Activated naive CD8-positive, alpha-beta T cell treated with anti-CD3 and anti-CD28 coated beads, Interleukin-2, amount 10 ng/mL, durations not matched to agents 7 days and 5 days (primary cell): ENCODE results near the gene USP22. TPM values are rescaled to one million over a fixed set of nuclear protein-coding genes. Genes with fewer than 3 reads are reported as not detected.
"Not testable (repeated sequence)": the region's sequence is repeated elsewhere in the genome, so short reads cannot be mapped to it uniquely, and the experiment has no call there.

Source experiments
- ATAC-seq: fragments of 150-1000 bp; cut with Tn5 transposase; one replicate; pipeline ENCODE4 v1.10.0; 2021; ENCODE audit warnings: low read depth, moderate library complexity
- POLR2A ChIA-PET: fragments of 350-600 bp; sonication (Branson Sonifier 250); formaldehyde crosslinking; loops from one replicate; lab custom pipeline; 2021; ENCODE audit warnings: antibody characterized with exemption; lab: Charles Lee
- DNase-seq: peaks from one replicate; pipeline ENCODE4 v3.0.0; 2021
- H3K27ac Mint-ChIP-seq: one replicate; pipeline ENCODE4 v1.8.0; 2022; ENCODE audit warnings: mild to moderate bottlenecking, mixed read lengths
- H3K27me3 Mint-ChIP-seq: one replicate; pipeline ENCODE4 v1.8.0; 2022; ENCODE audit warnings: mild to moderate bottlenecking, moderate library complexity, mixed read lengths
- H3K36me3 Mint-ChIP-seq: one replicate; pipeline ENCODE4 v1.8.0; 2021; ENCODE audit warnings: mild to moderate bottlenecking, mixed read lengths
- H3K4me1 Mint-ChIP-seq: one replicate; pipeline ENCODE4 v1.8.0; 2021; ENCODE audit warnings: mixed read lengths
- H3K4me3 Mint-ChIP-seq: one replicate; pipeline ENCODE4 v1.8.0; 2022; ENCODE audit warnings: mild to moderate bottlenecking, moderate library complexity, mixed read lengths
- H3K9me3 Mint-ChIP-seq: one replicate; pipeline ENCODE4 v1.8.0; 2021; ENCODE audit warnings: mixed read lengths
- total RNA-seq, 2 experiments: library from RNA; stranded (reverse); gene quantifications; one replicate each; pipeline ENCODE4 v1.2.3, GENCODE V29; 2021

The USP22 gene
- 100 to 1,000 TPM; 138 to 146 TPM for total RNA-seq

DNA sequence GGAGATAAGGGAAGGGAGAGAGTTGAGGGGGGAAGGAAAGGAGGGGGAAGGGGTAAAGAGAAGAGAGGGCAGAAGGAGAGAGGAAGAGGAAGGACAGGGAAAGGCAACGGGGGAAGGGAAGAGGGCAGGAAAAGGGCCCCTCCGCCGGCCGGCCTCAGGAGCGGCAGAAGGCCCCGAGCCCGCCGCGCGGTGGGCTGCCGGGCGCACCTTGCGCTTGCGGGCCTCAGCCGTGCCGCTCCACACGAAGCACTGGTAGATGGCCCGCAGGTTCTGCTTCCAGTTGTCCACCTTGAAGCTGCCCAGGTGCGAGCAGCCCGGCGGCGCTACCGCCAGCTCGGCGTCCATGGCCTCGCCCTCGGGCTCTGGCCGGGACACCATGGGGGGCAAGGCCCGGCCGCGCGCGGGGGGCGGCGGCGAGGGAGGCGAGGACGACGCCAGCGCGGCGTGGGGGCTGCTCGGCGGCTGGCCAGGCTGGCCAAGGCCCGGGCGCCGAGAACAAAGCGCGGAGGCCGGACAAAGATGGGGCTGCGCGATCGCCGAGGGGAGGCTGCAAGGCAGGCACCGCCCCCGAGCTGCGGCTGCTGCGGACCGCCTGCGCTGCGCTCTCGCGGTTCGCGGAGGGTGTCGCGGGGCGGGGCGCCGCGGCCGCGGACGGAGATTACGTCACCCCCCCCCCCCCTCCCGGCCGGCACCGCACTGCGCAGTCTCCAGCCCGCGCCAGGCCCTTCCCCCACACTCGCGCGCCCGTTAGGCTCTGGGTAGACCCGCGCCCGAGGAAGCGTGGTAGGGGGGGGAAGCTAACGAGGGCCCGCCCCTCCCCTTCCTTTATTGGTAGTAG is at the start of gene USP22:
USP22 (minus strand) TSS at position 554 of the 838 bp plus-strand sequence; CDS start at position 378, 176 bp downstream.
- DNase-seq: peak; percentile 93
- Mint-ChIP-seq H3K4me1 (peaks cover 22% of the 10 kb centered on the region), H3K36me3 (peaks cover 5% of the 10 kb centered on the region), H3K27ac (peak within 1 kb of the TSS; percentile 96), H3K4me3 (peak within 1 kb of the TSS; percentile 99), H3K27me3 (no peaks in the 10 kb centered on the region), H3K9me3 (no peaks in the 10 kb centered on the region)
- peak; percentile 76 for ATAC-seq
- POLR2A ChIA-PET: interaction anchor here (0.6 to 4.0 kb wide), 21 partner anchors 9 to 1665 kb away, joined by 3 to 50 read pairs (median 4); partner anchors contain the start of genes MAPK7 and TMEM11

DNA sequence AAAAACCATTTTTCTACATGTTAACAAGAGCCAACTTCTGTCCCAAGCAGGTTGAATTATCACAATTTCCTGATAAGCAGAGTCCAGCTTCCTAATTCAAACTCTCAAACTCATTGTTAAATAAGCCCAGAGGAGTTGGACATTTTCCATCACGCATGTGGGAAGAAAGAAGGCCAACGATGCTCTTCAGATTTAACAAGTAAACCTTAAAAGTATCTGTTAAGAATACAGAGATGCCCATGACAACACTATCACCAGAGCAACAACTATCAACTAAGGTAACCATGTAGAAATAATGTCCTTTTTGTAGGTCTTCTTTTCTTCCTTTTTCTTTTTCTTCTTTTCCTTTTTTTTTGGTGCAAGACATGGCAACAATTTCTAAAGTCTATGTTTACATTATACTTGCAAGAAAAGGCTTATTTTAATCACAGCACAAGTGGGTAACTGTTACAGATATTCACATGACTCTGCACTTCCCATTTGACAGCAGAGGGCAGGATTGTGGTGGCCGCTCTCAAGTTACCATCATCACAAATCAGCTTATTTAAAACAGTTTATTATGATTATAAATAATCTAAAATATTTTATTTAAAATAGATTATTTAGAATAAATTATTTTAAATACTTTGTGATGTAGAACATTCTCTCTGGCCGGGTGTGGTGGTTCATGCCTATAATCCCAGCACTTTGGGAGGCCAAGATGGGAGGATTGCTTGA is 48.2 kb upstream of the USP22 start:
- H3K4me3 Mint-ChIP-seq: no peak overlapping the region
- H3K36me3 Mint-ChIP-seq: no peaks in the 10 kb centered on the region
- H3K27me3 Mint-ChIP-seq: peaks cover 4% of the 10 kb centered on the region
- peaks cover 1% of the 10 kb centered on the region for H3K4me1 Mint-ChIP-seq
- DNase-seq (no peak), ATAC-seq (no peak)
- POLR2A ChIA-PET: no interaction called here
- no peaks in the 10 kb centered on the region for H3K9me3 Mint-ChIP-seq
- no peak overlapping the region for H3K27ac Mint-ChIP-seq

DNA sequence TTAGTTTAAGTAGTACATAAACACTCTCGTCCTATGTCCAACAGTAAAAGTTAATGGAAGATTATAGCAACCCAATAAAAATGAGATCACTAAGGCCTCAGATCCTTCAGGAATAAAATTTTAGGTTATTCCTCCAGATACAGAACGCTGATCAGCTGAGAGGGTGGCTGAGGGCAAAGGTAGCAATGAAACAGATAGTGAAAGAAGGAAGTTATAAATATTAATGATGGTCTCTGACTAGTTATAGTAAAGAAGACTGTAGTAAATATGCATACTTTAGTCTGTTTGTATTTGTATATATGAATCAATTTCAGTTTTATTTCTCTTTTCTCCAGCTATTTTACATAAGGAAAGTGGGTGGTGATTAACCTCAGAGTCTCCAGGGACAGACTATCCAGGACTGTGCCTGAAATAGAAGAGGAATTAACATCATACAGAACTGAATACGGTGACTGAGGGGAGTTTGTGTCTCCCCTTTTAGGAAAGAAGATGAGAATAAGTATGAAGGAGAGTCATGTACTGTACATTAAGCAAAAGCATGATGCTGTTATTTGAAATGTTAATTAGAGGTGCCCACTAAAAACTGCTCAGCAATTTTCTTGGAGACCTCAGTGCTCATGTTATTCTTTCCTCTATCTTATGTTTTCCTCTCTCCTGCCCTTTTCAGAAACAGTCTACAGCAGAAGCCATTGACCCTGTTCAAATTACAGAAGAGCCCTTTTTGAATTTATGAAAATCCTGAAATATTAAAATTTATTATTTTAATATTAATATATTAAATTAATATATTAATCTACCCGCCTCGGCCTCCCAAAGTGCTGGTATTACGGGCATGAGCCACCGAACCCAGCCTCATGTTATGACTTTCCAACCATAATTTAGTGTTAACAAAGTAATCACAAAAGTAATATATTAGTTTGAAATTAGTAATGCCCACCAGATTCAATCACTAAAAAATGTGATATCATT is 47.4 kb upstream of the USP22 start:
- Mint-ChIP-seq H3K36me3 (no peaks in the 10 kb centered on the region), H3K27ac (no peak overlapping the region), H3K4me1 (peaks cover 1% of the 10 kb centered on the region), H3K27me3 (peaks cover 4% of the 10 kb centered on the region), H3K4me3 (no peak overlapping the region), H3K9me3 (no peaks in the 10 kb centered on the region)
- POLR2A ChIA-PET: no interaction called here
- ATAC-seq (no peak), DNase-seq (no peak)

DNA sequence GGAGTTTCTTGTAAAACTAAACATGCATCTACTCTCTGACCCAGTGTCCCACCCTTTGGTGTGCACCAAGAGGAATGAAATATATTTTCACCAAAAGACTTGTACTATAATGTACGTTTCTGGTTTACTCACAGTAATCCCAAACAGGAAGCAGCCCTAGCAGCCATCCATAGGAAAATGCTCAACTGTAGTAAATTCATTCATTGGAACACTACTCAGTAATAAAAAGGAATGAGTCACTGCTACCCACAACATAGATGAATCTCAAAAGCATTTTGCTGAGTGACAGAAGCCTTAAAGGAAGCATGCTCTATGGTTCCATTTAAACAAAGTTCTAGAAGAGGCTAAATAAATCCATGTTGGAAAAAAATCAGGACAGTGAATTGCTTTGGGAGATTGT is 46.3 kb upstream of the USP22 start:
- Mint-ChIP-seq H3K27me3 (peaks cover 4% of the 10 kb centered on the region), H3K9me3 (no peaks in the 10 kb centered on the region), H3K4me1 (peaks cover 1% of the 10 kb centered on the region), H3K36me3 (no peaks in the 10 kb centered on the region), H3K27ac (no peak overlapping the region), H3K4me3 (no peak overlapping the region)
- DNase-seq: no peak
- POLR2A ChIA-PET: no interaction called here
- ATAC-seq: no peak

DNA sequence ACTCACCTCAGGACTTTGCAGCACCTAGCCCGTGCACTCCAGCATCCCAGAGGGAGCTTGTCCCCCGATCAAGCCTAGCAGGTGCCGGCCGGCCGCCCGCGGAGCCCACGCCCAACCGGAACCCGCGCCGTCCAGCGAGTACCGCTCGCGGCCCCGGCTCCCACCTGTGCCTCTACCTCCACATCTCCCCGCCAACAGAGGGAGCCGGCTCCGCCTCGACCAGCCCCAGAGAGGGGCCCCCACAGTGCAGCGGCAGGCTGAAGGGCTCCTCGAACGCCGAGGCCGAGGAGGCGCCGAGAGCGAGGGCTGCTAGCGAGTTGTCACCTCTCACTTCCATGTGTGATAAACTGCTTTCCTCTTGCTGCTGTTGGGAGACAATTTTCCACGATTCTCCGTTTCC is 42.9 kb upstream of the USP22 start:
- no peaks in the 10 kb centered on the region for H3K9me3 Mint-ChIP-seq
- no peak for DNase-seq
- peaks cover 9% of the 10 kb centered on the region for H3K27me3 Mint-ChIP-seq
- H3K36me3 Mint-ChIP-seq: no peaks in the 10 kb centered on the region
- H3K4me3 Mint-ChIP-seq: peak overlapping the region; percentile 45
- POLR2A ChIA-PET: no interaction called here
- ATAC-seq: no peak
- H3K4me1 Mint-ChIP-seq: peaks cover 1% of the 10 kb centered on the region
- no peak overlapping the region for H3K27ac Mint-ChIP-seq

DNA sequence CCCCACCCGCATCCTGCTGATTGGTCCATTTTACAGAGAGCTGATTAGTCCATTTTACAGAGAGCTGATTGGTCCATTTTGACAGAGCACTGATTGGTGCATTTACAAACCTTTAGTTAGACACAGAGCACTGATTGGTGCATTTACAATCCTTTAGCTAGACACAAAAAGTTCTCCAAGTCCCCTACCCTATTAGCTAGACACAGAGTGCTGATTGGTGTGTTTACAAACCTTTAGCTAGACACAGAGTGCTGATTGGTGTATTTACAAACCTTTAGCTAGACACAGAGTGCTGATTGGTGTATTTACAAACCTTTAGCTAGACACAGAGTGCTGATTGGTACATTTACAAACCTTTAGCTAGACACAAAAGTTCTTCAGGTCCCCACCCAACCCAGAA is 42.5 kb upstream of the USP22 start:
- not testable (repeated sequence) for H3K36me3 Mint-ChIP-seq, ATAC-seq

DNA sequence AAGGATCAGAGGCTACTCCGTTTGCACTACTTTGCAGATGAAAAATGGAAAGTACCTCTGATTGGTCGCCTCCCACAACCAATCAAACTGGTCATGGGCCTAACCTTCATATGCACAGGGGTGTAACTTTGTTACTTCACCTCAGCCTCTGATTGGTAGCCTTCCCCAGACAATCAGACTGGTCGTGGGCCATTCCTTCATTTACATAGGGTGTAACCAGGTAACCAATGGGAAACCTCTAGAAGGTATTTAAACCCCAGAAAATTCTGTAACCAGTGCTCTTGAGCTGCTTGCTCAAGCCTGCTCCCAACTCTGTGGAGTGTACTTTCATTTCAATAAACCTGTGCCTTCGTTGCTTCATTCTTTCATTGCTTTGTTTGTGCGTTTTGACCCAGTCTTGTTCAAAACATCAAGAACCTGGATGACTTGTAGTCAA is 39.2 kb upstream of the USP22 start:
- DNase-seq (no peak), ATAC-seq (no peak)
- peaks cover 24% of the 10 kb centered on the region for H3K27me3 Mint-ChIP-seq
- no peaks in the 10 kb centered on the region for H3K36me3 Mint-ChIP-seq
- H3K9me3 Mint-ChIP-seq: no peaks in the 10 kb centered on the region
- H3K4me1 Mint-ChIP-seq: no peaks in the 10 kb centered on the region
- POLR2A ChIA-PET: no interaction called here
- no peak overlapping the region for H3K27ac Mint-ChIP-seq
- no peak overlapping the region for H3K4me3 Mint-ChIP-seq

More for the DNA sequence above, 42.5 kb upstream of the USP22 start:
- H3K4me3 Mint-ChIP-seq, POLR2A ChIA-PET, DNase-seq, H3K4me1 Mint-ChIP-seq, H3K27ac Mint-ChIP-seq, H3K27me3 Mint-ChIP-seq, H3K9me3 Mint-ChIP-seq: not testable (repeated sequence)

DNA sequence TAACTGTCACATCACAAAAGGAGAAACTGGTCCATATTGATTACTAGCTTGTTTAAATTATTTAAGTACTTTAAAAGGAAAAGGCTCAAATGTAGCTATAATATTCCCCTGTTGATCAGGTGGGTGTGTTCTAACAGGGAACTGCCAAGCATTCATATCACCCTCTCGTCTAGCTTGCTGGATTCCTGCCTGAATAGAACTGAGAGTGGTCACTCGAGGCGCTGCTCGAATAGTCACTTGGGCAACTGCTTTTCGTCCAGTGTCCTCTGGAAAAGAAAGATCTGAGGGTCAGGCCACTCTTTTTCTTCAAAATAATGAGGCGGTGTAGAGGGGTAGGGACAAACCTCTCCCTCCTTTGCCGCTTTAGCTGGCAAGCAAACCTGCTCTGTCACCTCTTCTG is 36.4 kb upstream of the USP22 start:
- ATAC-seq: no peak
- Mint-ChIP-seq H3K36me3 (no peaks in the 10 kb centered on the region), H3K9me3 (no peaks in the 10 kb centered on the region), H3K4me3 (no peak overlapping the region), H3K27me3 (peaks cover 28% of the 10 kb centered on the region), H3K4me1 (no peaks in the 10 kb centered on the region), H3K27ac (no peak overlapping the region)
- no peak for DNase-seq
- POLR2A ChIA-PET: interaction anchor here (1.6 kb wide), 1 partner anchor 36 kb away, joined by 3 read pairs; the partner anchor contains the start of gene USP22

DNA sequence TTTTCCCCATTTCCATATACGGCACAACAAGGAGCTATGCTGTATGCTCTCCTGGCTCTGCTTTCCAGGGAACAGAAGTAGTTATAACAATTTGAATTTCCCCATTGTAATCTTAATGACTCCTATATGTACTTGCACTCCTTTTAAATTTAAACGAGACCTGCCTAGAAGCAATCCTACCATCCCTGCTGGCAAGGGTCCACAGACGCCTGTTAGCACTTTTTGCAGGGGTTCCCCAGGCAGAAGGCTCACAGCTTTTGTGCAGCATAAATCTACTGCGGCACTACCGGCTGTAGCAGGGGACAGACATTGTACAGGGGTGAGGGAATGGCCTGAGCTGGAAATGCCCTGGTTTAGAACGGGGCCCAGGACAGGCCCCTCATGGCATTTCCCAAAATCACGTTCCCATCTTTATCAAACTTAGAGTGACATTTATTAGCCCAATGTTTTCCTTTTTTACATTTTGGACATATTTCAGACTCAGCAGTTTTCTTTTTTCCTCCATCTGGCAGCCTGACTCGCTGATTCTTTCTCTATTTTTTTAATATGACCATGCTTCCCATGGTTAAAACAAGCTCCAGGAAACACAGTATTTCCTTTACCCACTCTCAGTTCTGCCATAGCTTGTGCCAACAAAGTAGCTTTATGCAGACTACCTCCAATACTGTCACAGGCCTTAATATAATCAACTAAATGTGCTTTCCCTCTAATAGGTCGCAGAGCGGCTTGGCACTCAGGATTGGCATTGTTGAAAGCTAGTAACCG is 35.4 kb upstream of the USP22 start:
- DNase-seq: no peak
- POLR2A ChIA-PET: interaction anchor here (1.6 kb wide), 1 partner anchor 35 kb away, joined by 3 read pairs; the partner anchor contains the start of gene USP22
- no peaks in the 10 kb centered on the region for H3K4me1 Mint-ChIP-seq
- H3K27me3 Mint-ChIP-seq: peaks cover 27% of the 10 kb centered on the region
- H3K36me3 Mint-ChIP-seq: no peaks in the 10 kb centered on the region
- no peak overlapping the region for H3K27ac Mint-ChIP-seq
- no peak for ATAC-seq
- no peak overlapping the region for H3K4me3 Mint-ChIP-seq
- no peaks in the 10 kb centered on the region for H3K9me3 Mint-ChIP-seq

DNA sequence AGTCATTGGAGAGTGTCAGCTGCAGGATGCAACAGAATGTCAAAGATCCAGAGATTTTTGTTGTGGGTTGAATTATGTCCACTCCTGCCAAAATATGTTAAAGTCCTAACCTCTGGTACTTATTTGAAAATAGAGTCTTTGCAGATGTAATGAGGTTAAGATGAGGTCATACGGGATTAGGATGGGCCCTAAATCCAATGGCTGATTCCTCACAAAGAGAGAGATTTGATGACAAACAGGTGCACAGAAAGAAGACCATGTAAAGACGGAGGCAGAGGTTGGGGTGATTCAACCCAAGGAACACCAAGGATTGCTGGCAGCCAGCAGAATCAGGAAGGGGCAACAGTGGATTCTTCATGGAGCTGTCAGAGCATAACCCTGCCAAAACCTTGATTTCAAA is 34.5 kb upstream of the USP22 start:
- DNase-seq (no peak), ATAC-seq (no peak)
- Mint-ChIP-seq H3K9me3 (no peaks in the 10 kb centered on the region), H3K4me1 (peaks cover 1% of the 10 kb centered on the region), H3K27me3 (peaks cover 27% of the 10 kb centered on the region), H3K27ac (no peak overlapping the region), H3K4me3 (no peak overlapping the region), H3K36me3 (no peaks in the 10 kb centered on the region)
- POLR2A ChIA-PET: no interaction called here

DNA sequence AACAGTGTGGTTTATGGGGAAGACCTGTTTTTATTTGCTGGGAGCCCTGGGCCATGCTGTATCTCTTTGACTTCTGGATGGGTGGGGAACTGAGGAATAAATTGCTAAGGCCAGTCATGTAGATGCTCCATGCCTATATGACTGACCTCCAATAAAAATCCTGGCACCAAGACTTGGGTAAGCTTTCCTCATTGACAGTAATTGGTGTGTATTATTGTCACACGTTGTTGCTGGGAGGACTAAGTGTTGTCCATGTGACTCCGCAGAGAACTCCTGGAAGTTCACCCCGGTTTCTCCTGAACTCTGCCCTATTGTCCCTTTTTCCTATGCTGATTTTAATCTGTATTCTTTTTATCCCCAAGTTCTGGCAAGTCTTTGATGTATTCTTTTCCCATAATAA is 33.4 kb upstream of the USP22 start:
- Mint-ChIP-seq H3K4me3 (no peak overlapping the region), H3K9me3 (no peaks in the 10 kb centered on the region), H3K4me1 (peaks cover 1% of the 10 kb centered on the region), H3K27ac (no peak overlapping the region), H3K27me3 (peaks cover 24% of the 10 kb centered on the region), H3K36me3 (no peaks in the 10 kb centered on the region)
- ATAC-seq (no peak), DNase-seq (no peak)
- POLR2A ChIA-PET: no interaction called here

DNA sequence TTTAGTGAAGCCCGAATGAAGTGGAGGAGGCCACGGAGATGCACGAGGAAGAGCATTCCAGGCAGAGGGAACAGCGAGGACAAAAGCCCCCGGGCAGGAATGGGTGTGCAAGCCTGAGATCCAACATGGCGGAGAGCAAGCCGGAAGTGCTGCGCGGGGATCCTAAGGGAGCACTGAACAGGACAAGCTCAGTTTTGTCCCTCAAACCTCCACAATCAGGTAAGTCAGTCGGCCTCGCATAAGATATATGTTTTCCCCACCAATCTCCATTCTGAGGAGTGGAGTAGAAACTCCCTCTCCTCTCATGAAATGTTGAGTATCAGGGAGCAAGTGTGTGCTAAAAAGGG is 32.9 kb upstream of the USP22 start:
- Mint-ChIP-seq H3K27ac (no peak overlapping the region), H3K27me3 (peaks cover 24% of the 10 kb centered on the region), H3K4me3 (no peak overlapping the region), H3K9me3 (no peaks in the 10 kb centered on the region), H3K36me3 (no peaks in the 10 kb centered on the region), H3K4me1 (peaks cover 1% of the 10 kb centered on the region)
- DNase-seq: no peak
- POLR2A ChIA-PET: no interaction called here
- ATAC-seq: no peak
